C4-2B (cell line): ENCODE data around the gene C12orf60.

Experiments
- H3K27ac ChIP-seq: fragments of 450-650 bp; 2 replicates; pipeline ENCODE4 v1.5.1; 2017
- CTCF ChIP-seq: fragments of 450-650 bp; conservative IDR thresholded peaks from 2 replicates; pipeline ENCODE4 v1.5.1; 2017; ENCODE audit warnings: mild to moderate bottlenecking
- ZFX ChIP-seq: fragments of 450-650 bp; IDR thresholded peaks from 2 replicates; pipeline ENCODE4 v1.6.1; 2017

C12orf60 gene

GRCh38 chr12:14774074-14774905, 29.2 kb upstream of the C12orf60 start:
- TF ChIP-seq ZFX (peak; percentile 53), CTCF (no peak)
- H3K27ac ChIP-seq, result peak overlapping the region; percentile 88

- TF ChIP-seq CTCF, result no peak
- peak overlapping the region; percentile 88 for H3K27ac ChIP-seq
Observed at GRCh38 chr12:14774906-14775635, 28.4 kb upstream of the C12orf60 start.

- H3K27ac ChIP-seq, result peak overlapping the region; percentile 88
- no peak for TF ChIP-seq CTCF
- TF ChIP-seq ZFX, result no peak
Observed at GRCh38 chr12:14775636-14775980, 27.9 kb upstream of the C12orf60 start.

GRCh38 chr12:14776236-14776961, 27.1 kb upstream of the C12orf60 start:
- peak overlapping the region; percentile 66; the same call in 1 of the 2 replicates for H3K27ac ChIP-seq
- peak; percentile 55 for TF ChIP-seq CTCF
- no peak for TF ChIP-seq ZFX

GRCh38 chr12:14777271-14777670, 26.2 kb upstream of the C12orf60 start:
- peak overlapping the region; percentile 66; the same call in 1 of the 2 replicates for H3K27ac ChIP-seq
- TF ChIP-seq ZFX (no peak), CTCF (no peak)

- no peak overlapping the region for H3K27ac ChIP-seq
- TF ChIP-seq ZFX, result no peak
- TF ChIP-seq CTCF, result no peak
Observed at GRCh38 chr12:14779834-14780233, 23.6 kb upstream of the C12orf60 start.
